Neural cell (in vitro differentiated cells): ENCODE measurements around the gene RNU1-3. TPM values are rescaled to one million over a fixed set of nuclear protein-coding genes. Genes with fewer than 3 reads are reported as not detected.
"Not testable (repeated sequence)": the region's sequence is repeated elsewhere in the genome, so short reads cannot be mapped to it uniquely, and the experiment has no call there.

Experiments used
- H2AFZ ChIP-seq: fragments of 200-600, 300-800 bp; sonication (generic), shearing (Covaris generic); 2 replicates; pipeline ENCODE4 v1.6.0; 2014; ENCODE audit warnings: low read depth, mild to moderate bottlenecking, antibody characterized with exemption, low read length, moderate library complexity
- H3F3A ChIP-seq: fragments of 200-600 bp; shearing (Covaris generic); 2 replicates; pipeline ENCODE4 v1.6.1; 2016; ENCODE audit warnings: mild to moderate bottlenecking, moderate library complexity, mixed read lengths, antibody characterized with exemption, low read length; ENCODE audit not compliant: insufficient read depth, poor library complexity, severe bottlenecking
- H3K27ac ChIP-seq: fragments of 200-600, 300-800 bp; sonication (generic), shearing (Covaris generic); 2 replicates; pipeline ENCODE4 v1.5.1; 2014; ENCODE audit warnings: mild to moderate bottlenecking, low read length, moderate library complexity
- H3K27me3 ChIP-seq: fragments of 300-800, 200-600 bp; sonication (generic), shearing (Covaris generic); 2 replicates; pipeline ENCODE4 v1.6.0; 2014; ENCODE audit warnings: mild to moderate bottlenecking, low read depth, low read length, moderate library complexity; ENCODE audit not compliant: insufficient read depth
- H3K36me3 ChIP-seq: fragments of 300-800, 200-600 bp; sonication (generic), shearing (Covaris generic); 2 replicates; pipeline ENCODE4 v1.5.1; 2014; ENCODE audit warnings: mild to moderate bottlenecking, antibody characterized with exemption, low read length, moderate library complexity; ENCODE audit not compliant: insufficient read depth
- H3K4me2 ChIP-seq: fragments of 300-800, 200-600 bp; sonication (generic), shearing (Covaris generic); 2 replicates; pipeline ENCODE4 v1.6.0; 2014; ENCODE audit warnings: mild to moderate bottlenecking, low read length
- H3K4me3 ChIP-seq: fragments of 300-800, 200-600 bp; sonication (generic), shearing (Covaris generic); 2 replicates; pipeline ENCODE4 v1.5.1; 2014; ENCODE audit warnings: mild to moderate bottlenecking, low read length, moderate library complexity
- H3K79me2 ChIP-seq: fragments of 200-600 bp; shearing (Covaris generic); replicated peaks from 2 replicates; pipeline ENCODE4 v1.6.0; 2014; ENCODE audit warnings: mild to moderate bottlenecking, low read length, moderate library complexity; ENCODE audit not compliant: insufficient read depth
- H3K9ac ChIP-seq: fragments of 300-800, 200-600 bp; sonication (generic), shearing (Covaris generic); 2 replicates; pipeline ENCODE4 v1.6.1; 2016; ENCODE audit warnings: mild to moderate bottlenecking, low read length, mixed read lengths
- H3K9me2 ChIP-seq: fragments of 200-600 bp; shearing (Covaris generic); 2 replicates; pipeline ENCODE4 v1.6.1; 2016; ENCODE audit warnings: mild to moderate bottlenecking, low read length, mixed read lengths; ENCODE audit not compliant: insufficient read depth
- H3K9me3 ChIP-seq: fragments of 200-600, 300-800 bp; sonication (generic), shearing (Covaris generic); 2 replicates; pipeline ENCODE4 v1.6.1; 2016; ENCODE audit warnings: mild to moderate bottlenecking, mixed run types, low read length, moderate library complexity, mixed read lengths
- H4K20me1 ChIP-seq: fragments of 200-600 bp; shearing (Covaris generic); 2 replicates; pipeline ENCODE4 v1.6.1; 2016; ENCODE audit warnings: mild to moderate bottlenecking, mixed run types; ENCODE audit not compliant: insufficient read depth
- EP300 ChIP-seq: fragments of 450-650 bp; conservative IDR thresholded peaks from 2 replicates; pipeline ENCODE4 v1.6.1; 2014; ENCODE audit warnings: antibody characterized with exemption, mild to moderate bottlenecking, moderate library complexity; ENCODE audit not compliant: poor library complexity, severe bottlenecking
- EZH2 ChIP-seq: fragments of 200-600, 300-800 bp; shearing (Covaris generic), sonication (generic); IDR thresholded peaks from 2 replicates; pipeline ENCODE4 v1.6.1; 2014; ENCODE audit warnings: antibody characterized with exemption, low read length, borderline replicate concordance, mild to moderate bottlenecking; ENCODE audit not compliant: insufficient read depth, poor library complexity, severe bottlenecking
- MXI1 ChIP-seq: fragments of 450-650 bp; conservative IDR thresholded peaks from 2 replicates; pipeline ENCODE4 v1.6.1; 2014; ENCODE audit warnings: antibody characterized with exemption, mild to moderate bottlenecking; ENCODE audit not compliant: poor library complexity, severe bottlenecking
- POLR2AphosphoS5 ChIP-seq: IDR thresholded peaks from 2 replicates; pipeline ENCODE4 v1.6.1; 2012
- RAD21 ChIP-seq: fragments of 450-650 bp; conservative IDR thresholded peaks from 2 replicates; pipeline ENCODE4 v1.6.1; 2014; ENCODE audit warnings: antibody characterized with exemption, mild to moderate bottlenecking, moderate library complexity
- SMC3 ChIP-seq: fragments of 450-650 bp; conservative IDR thresholded peaks from 2 replicates; pipeline ENCODE4 v1.6.1; 2014; ENCODE audit warnings: antibody characterized with exemption, mild to moderate bottlenecking, moderate library complexity; ENCODE audit not compliant: poor library complexity
- TAF1 ChIP-seq: IDR thresholded peaks from 2 replicates; pipeline ENCODE4 v1.6.1; 2012; ENCODE audit warnings: low read depth
- polyA plus RNA-seq: library from polyadenylated mRNA; depleted of rRNA; stranded (reverse); fragments of >200 nt; gene quantifications from 2 replicates; pipeline ENCODE4 v1.2.3, GENCODE V29; 2014
- TF ChIP-seq, protein P1 (sequence below): fragments of 450-650 bp; IDR thresholded peaks from 2 replicates; pipeline ENCODE4 v1.5.1; 2014; ENCODE audit warnings: antibody characterized with exemption, mild to moderate bottlenecking, moderate library complexity; ENCODE audit not compliant: poor library complexity, severe bottlenecking
- TF ChIP-seq, protein P2 (sequence below): IDR thresholded peaks from 2 replicates; pipeline ENCODE4 v1.6.1; 2012; ENCODE audit warnings: borderline replicate concordance

RNU1-3 gene
- polyA plus RNA-seq, 1 donor from 2014 or later, result not detected

DNA sequence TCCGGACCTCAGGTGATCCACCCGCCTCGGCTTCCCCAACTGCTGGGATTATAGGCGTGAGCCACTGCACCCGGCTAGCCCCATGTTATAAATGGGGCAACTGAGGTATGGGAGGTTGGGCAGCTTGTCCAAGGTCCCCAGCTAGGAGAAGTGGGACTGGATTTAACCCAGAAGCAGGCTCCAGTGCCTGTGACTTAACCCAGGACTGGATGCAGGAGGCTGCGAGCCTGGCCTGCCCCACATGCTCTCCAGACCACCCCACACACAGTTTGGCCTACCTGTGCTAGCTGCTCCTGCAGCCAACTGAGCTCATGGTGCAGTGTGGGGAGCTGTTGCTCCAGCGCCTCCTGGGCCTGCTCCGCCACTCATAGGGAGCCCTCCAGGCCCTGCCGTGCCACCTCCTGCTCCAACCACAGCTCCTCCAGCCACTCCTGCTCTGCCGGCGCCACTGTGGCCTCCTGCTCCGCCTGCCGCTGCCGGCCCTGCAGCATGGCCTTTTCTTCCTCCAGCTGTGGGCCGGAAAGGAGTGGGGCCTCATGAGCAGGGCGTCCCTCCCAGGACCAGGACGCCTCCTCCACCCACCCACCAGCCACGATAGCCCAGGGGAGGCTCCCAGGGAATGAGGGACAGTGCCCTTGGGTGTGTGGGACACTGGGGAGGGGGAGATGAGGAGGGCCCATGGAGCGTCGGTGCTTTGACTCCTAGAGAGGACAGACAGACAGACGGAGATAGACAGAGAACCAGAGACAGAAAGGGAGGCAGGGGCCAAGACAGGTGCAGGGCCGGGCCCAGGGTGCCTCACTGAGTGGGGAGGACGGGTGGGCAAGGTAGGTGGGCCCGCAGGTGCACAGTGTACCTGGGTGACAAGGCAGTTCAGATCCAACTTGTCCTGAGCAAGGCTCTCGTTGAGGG, 41.0 kb downstream of the RNU1-3 start:
- Histone ChIP-seq H3K4me2 (no peak overlapping the region), H3K9ac (no peak overlapping the region), H3K9me2 (no peaks in the 10 kb centered on the region), H3K9me3 (no peaks in the 10 kb centered on the region), H3K36me3 (peaks cover 22% of the 10 kb centered on the region), H2AFZ (no peak overlapping the region), H4K20me1 (no peaks in the 10 kb centered on the region), H3K27ac (no peak overlapping the region), H3K4me3 (no peak overlapping the region), H3F3A (no peaks in the 10 kb centered on the region), H3K79me2 (no peaks in the 10 kb centered on the region), H3K27me3 (no peaks in the 10 kb centered on the region)
- TF ChIP-seq SMC3 (no peak), MXI1 (no peak), EP300 (no peak), TAF1 (no peak), EZH2 (no peak), POLR2AphosphoS5 (no peak), RAD21 (no peak)
- TF ChIP-seq, protein P1, sequence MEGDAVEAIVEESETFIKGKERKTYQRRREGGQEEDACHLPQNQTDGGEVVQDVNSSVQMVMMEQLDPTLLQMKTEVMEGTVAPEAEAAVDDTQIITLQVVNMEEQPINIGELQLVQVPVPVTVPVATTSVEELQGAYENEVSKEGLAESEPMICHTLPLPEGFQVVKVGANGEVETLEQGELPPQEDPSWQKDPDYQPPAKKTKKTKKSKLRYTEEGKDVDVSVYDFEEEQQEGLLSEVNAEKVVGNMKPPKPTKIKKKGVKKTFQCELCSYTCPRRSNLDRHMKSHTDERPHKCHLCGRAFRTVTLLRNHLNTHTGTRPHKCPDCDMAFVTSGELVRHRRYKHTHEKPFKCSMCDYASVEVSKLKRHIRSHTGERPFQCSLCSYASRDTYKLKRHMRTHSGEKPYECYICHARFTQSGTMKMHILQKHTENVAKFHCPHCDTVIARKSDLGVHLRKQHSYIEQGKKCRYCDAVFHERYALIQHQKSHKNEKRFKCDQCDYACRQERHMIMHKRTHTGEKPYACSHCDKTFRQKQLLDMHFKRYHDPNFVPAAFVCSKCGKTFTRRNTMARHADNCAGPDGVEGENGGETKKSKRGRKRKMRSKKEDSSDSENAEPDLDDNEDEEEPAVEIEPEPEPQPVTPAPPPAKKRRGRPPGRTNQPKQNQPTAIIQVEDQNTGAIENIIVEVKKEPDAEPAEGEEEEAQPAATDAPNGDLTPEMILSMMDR, result no peak
- TF ChIP-seq, protein P2, sequence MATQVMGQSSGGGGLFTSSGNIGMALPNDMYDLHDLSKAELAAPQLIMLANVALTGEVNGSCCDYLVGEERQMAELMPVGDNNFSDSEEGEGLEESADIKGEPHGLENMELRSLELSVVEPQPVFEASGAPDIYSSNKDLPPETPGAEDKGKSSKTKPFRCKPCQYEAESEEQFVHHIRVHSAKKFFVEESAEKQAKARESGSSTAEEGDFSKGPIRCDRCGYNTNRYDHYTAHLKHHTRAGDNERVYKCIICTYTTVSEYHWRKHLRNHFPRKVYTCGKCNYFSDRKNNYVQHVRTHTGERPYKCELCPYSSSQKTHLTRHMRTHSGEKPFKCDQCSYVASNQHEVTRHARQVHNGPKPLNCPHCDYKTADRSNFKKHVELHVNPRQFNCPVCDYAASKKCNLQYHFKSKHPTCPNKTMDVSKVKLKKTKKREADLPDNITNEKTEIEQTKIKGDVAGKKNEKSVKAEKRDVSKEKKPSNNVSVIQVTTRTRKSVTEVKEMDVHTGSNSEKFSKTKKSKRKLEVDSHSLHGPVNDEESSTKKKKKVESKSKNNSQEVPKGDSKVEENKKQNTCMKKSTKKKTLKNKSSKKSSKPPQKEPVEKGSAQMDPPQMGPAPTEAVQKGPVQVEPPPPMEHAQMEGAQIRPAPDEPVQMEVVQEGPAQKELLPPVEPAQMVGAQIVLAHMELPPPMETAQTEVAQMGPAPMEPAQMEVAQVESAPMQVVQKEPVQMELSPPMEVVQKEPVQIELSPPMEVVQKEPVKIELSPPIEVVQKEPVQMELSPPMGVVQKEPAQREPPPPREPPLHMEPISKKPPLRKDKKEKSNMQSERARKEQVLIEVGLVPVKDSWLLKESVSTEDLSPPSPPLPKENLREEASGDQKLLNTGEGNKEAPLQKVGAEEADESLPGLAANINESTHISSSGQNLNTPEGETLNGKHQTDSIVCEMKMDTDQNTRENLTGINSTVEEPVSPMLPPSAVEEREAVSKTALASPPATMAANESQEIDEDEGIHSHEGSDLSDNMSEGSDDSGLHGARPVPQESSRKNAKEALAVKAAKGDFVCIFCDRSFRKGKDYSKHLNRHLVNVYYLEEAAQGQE, result no peak

DNA sequence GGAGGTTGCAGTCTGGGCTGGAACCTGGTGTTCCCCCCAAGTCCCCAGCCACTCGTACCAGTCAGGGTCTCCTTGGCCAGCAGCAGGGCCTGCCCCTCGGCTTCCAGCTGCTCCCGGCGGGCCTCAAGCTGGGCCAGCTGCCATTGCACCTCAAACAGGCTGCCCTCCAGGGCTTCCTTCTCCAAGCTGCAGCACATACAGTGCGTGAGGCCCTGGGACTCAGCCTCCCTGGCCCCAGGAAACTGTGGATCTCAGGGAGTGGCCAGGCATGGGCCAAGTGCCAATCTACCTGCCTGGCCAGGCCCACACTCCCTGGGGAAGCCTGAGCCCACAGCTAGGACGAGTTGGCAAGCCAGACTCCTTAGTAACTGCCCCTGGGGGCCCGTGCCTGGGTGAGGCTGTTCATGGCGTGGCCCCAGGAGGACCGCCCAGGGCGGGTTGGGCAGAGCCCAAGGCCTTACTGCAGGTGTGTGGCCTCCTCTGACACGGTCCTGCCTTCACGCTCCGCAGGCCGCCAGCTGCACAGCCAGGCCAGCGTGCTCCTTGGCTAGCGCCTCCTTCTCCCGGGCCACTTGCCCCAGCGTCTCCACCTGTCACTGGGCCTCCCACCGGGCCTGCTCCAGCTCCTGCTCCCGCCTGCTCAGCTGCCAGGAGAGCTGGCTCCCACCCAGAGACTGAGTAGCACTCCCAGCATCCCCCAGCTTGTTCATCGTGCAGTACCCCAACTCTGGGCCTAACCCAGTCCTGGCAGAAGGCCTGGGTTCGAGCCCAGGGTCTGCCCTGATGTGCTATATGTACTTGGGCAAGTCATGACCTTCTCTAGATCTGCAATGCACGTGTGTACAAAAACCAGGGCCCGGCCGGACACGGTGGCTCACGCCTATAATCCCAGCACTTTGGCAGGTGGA, 42.7 kb downstream of the RNU1-3 start:
- H3K27me3 ChIP-seq, H3K9me2 ChIP-seq, H2AFZ ChIP-seq, H3F3A ChIP-seq, H3K27ac ChIP-seq, H3K9me3 ChIP-seq, H3K79me2 ChIP-seq, H4K20me1 ChIP-seq, H3K9ac ChIP-seq, H3K4me3 ChIP-seq, H3K4me2 ChIP-seq: not testable (repeated sequence)
- peaks cover 22% of the 10 kb centered on the region for H3K36me3 ChIP-seq

DNA sequence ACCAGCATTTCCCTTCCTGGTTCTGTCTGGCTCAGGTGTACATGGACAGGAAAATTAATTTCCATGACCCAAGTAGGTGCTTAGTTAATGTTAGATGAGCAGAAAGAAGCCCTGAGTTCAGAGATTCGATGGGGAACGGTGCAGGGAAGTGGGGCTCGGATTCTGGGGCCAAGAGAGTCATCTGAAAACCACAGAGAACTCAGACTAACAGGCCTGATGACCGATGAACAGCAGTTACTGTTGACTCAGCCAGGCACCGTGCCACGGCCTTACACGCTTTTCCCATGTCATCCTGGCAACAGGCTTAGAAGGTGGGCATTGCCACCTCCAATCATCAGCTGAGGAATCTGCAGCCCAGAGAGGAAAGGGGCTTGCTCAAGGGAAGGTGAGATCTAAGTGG, 43.4 kb downstream of the RNU1-3 start:
- not testable (repeated sequence) for H2AFZ ChIP-seq, H3K4me2 ChIP-seq, H3K9ac ChIP-seq, H3K27me3 ChIP-seq, H3K4me3 ChIP-seq, H3K9me2 ChIP-seq, H3F3A ChIP-seq, H3K9me3 ChIP-seq, H3K79me2 ChIP-seq, H4K20me1 ChIP-seq, H3K27ac ChIP-seq
- H3K36me3 ChIP-seq, result peaks cover 17% of the 10 kb centered on the region

DNA sequence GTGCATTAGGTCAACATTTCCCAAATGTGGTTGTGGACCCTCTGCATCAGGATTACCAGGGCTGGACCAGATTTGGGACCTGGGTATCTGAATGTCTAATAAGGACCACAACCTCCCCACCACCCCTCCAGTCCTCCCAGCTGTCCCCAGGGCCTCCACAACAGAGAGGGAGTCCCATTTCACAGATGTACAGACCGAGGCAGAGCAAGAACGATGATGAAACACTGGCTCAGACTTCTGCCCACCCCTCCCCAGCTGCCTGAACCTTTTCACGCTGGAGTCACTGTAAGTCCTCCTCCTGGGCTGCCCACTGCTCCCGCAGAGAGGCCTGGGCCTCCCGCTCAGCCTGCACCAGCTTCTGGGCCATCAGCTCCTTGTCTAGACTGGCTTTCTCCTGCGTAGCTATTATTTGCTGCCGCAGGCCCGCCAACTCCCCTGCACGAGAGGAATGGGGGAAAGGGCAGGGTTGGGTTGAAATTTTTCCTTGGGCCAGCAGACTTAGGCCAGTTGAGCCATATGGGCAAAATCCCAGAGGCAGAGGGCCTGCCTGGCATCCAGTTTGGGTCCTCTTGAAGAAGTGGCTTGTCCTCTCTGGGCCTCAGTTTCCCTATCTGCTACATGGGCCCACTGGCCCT, 45.0 kb downstream of the RNU1-3 start:
- H3K4me3 ChIP-seq, H3K27ac ChIP-seq, H2AFZ ChIP-seq, H3K9ac ChIP-seq, H3K4me2 ChIP-seq, H3K79me2 ChIP-seq, H3K9me2 ChIP-seq, H3K9me3 ChIP-seq, H4K20me1 ChIP-seq, H3F3A ChIP-seq, H3K27me3 ChIP-seq: not testable (repeated sequence)
- peaks cover 16% of the 10 kb centered on the region for H3K36me3 ChIP-seq
